GM12864 (cell line): Measurements from ENCODE around the gene FLT1.

Experiments
- DNase-seq: peaks from one replicate; pipeline ENCODE4 v3.0.0-alpha.2; 2011; ENCODE audit warnings: low read depth
- H3K4me3 ChIP-seq: 2 replicates; pipeline ENCODE4 v1.5.1; 2011; ENCODE audit warnings: mild to moderate bottlenecking, low read depth, low read length, control low read depth
- CTCF ChIP-seq: IDR thresholded peaks from 2 replicates; pipeline ENCODE4 v1.5.1; 2011; ENCODE audit warnings: low read depth, mild to moderate bottlenecking, moderate library complexity, low read length, control low read depth, inconsistent platforms; ENCODE audit errors: missing control alignments

Gene FLT1

GRCh38 chr13:28322256-28322905 lies 172.5 kb downstream of the FLT1 start:
- no peak for TF ChIP-seq CTCF
- DNase-seq, result no peak
- H3K4me3 ChIP-seq, result no peak overlapping the region

- H3K4me3 ChIP-seq, result no peak overlapping the region
- no peak for TF ChIP-seq CTCF
- DNase-seq, result no peak
Observed at GRCh38 chr13:28321756-28322155, 173.2 kb downstream of the FLT1 start.

- no peak for TF ChIP-seq CTCF
Observed at GRCh38 chr13:28320884-28321574, 173.9 kb downstream of the FLT1 start.

GRCh38 chr13:28320209-28320608 lies 174.7 kb downstream of the FLT1 start:
- no peak for TF ChIP-seq CTCF
- H3K4me3 ChIP-seq, result no peak overlapping the region
- DNase-seq, result no peak

More at GRCh38 chr13:28320884-28321574, 173.9 kb downstream of the FLT1 start:
- no peak for DNase-seq
- H3K4me3 ChIP-seq, result no peak overlapping the region

GRCh38 chr13:28319528-28319927 lies 175.4 kb downstream of the FLT1 start:
- DNase-seq, result no peak
- TF ChIP-seq CTCF, result no peak
- H3K4me3 ChIP-seq, result no peak overlapping the region

- TF ChIP-seq CTCF, result no peak
- H3K4me3 ChIP-seq, result no peak overlapping the region
- no peak for DNase-seq
Observed at GRCh38 chr13:28318496-28318895, 176.4 kb downstream of the FLT1 start.

- no peak overlapping the region for H3K4me3 ChIP-seq
Observed at GRCh38 chr13:28316836-28317235, 178.1 kb downstream of the FLT1 start.

More at GRCh38 chr13:28316836-28317235, 178.1 kb downstream of the FLT1 start:
- DNase-seq, result no peak
- no peak for TF ChIP-seq CTCF
